HS-5 (cell line): ENCODE measurements around the gene PNMA8A.

Experiments used
- DNase-seq: peaks from one replicate; pipeline ENCODE4 v3.0.0-alpha.2; 2012; ENCODE audit warnings: low read depth

The PNMA8A gene

DNA sequence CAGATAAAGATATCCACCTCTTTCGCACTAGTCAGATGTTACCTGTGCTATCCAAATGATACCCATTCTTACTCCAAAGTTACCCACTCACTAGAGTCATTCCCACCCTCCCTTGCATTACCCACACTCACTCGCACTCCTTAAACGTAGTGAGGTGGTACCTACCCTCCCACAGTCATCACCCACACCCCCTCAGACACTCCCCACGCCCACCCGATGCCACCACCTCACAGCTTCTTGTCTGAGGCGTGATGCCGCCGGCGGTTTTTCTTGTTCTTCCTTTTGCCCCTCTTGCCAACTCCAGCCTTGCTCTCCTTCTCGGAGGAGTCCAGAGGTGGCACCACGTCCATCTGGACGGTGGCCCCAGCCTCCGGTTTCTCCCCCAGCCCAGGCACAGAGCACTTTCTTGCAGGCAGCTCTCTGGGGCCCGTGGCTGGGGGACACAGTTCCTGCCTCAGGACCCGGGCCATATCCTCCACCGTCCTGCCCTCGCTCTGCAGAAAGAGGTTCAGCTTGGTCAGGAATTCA, 43.8 kb downstream of the PNMA8A start:
- no peak for DNase-seq

GRCh38 chr19:46426506-46427162, 44.7 kb downstream of the PNMA8A start:
- DNase-seq: no peak

DNA sequence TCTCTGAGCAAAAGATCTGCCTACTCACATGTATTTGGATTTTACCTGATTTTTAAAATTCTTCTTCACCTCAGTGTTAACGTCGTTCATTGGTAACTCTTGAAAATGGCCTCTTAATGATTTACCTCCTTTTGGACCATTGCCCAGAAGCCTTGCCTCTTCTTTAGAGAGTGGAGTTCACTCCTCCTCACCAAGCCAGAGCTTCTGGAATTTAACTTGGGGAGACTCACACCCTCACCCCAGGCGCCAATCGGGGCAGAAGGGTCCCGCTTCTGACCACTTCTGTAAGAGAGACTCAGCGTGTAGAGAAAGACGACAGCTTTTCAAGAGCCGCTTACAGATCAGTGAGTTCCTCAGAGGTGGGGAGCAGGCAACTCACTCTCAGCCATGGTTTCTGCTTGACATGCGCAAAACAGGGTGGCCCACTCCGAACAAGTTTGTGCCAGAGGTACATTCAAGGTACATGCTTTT, 45.3 kb downstream of the PNMA8A start:
- no peak for DNase-seq

DNA sequence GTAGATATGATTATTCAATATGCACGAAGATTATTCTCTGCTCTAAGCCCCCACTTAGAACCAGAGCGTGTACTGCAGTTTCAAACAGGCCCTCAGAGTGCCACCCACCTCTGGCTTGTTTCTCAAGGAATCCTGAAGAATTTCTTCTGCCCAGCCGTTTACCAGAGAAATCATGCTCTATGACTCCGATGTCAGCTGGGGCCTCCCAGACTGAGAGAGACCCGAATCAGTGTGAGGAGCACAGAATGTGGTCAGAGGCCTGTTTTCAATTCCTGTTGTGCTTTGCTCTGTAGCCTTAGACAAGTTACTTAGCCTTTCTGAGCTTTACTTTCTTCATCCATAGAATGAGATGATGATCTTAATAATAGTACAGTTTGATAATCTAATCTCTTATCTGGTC, 48.2 kb downstream of the PNMA8A start:
- no peak for DNase-seq

GRCh38 chr19:46422344-46422743, 49.0 kb downstream of the PNMA8A start:
- DNase-seq: no peak

DNA sequence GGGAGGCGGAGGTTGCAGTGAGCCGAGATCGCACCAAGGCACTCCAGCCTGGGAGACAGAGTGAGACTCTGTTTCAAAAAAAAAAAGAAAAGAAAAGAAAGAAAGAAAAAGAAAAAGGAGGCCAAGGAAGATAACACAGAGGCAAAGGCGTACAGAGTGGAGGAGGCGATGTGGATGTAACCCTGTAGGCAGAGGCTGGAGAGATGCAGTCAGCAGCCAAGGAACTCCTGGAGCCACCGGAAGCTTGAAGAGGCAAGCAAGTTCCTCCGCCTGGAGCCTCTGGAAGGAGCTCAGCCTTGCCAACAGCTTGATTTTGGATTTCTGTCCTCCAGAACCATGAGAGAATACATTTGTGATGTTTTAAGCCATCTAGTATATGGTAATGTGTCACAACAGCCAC, 51.3 kb downstream of the PNMA8A start:
- DNase-seq: no peak
